OCI-LY7 (cell line): ENCODE results near the gene POGLUT2. TPM values are rescaled to one million over a fixed set of nuclear protein-coding genes. Genes with fewer than 3 reads are reported as not detected.

ENCODE experiments used
- BruUV-seq: library from RNA; stranded (reverse); fragments of 400-500 nt; replicated peaks from 2 replicates; lab custom pipeline; 2021; lab: Mats Ljungman, UMichigan
- CTCF ChIA-PET: fragments of 300-600 bp; sonication (Branson Sonifier 250); formaldehyde crosslinking; loops from one replicate; lab custom pipeline; 2022; ENCODE audit warnings: antibody characterized with exemption; ENCODE audit not compliant: unreplicated experiment; lab: Charles Lee
- POLR2A ChIA-PET: fragments of 300-600 bp; sonication (Branson Sonifier 250); formaldehyde crosslinking; loops from one replicate; lab custom pipeline; 2022; ENCODE audit warnings: antibody characterized with exemption; lab: Charles Lee
- DNase-seq: peaks from one replicate; pipeline ENCODE4 v3.0.0-alpha.2; 2015; ENCODE audit warnings: low spot score
- H2AFZ ChIP-seq: fragments of 200-600 bp; sonication (generic), shearing (Covaris generic); 2 replicates; pipeline ENCODE4 v1.6.1; 2014; ENCODE audit warnings: mild to moderate bottlenecking, antibody characterized with exemption, low read length, moderate library complexity
- H3K27ac ChIP-seq: fragments of 200-600 bp; sonication (generic); 2 replicates; pipeline ENCODE4 v1.5.1; 2014; ENCODE audit warnings: mixed run types, low read depth, mild to moderate bottlenecking, moderate library complexity, low read length, inconsistent platforms; ENCODE audit not compliant: poor library complexity, severe bottlenecking
- H3K36me3 ChIP-seq: fragments of 200-600 bp; sonication (generic); 2 replicates; pipeline ENCODE4 v1.6.1; 2014; ENCODE audit warnings: mild to moderate bottlenecking, antibody characterized with exemption, low read length, moderate library complexity, mixed read lengths; ENCODE audit not compliant: insufficient read depth
- H3K4me1 ChIP-seq: fragments of 200-600 bp; sonication (generic); 2 replicates; pipeline ENCODE4 v1.5.1; 2014; ENCODE audit warnings: mild to moderate bottlenecking, low read length; ENCODE audit not compliant: insufficient read depth, poor library complexity, severe bottlenecking
- H3K4me2 ChIP-seq: fragments of 200-600 bp; sonication (generic); 2 replicates; pipeline ENCODE4 v1.6.1; 2014; ENCODE audit warnings: mild to moderate bottlenecking, low read length
- H3K4me3 ChIP-seq: fragments of 200-600 bp; sonication (generic); 2 replicates; pipeline ENCODE4 v1.5.1; 2014; ENCODE audit warnings: mild to moderate bottlenecking, low read depth, low read length; ENCODE audit not compliant: poor library complexity, severe bottlenecking
- H3K79me2 ChIP-seq: fragments of 200-600 bp; sonication (generic); 2 replicates; pipeline ENCODE4 v1.6.1; 2016; ENCODE audit warnings: low read depth, mild to moderate bottlenecking, low read length, moderate library complexity, mixed read lengths; ENCODE audit not compliant: insufficient read depth
- H3K9me2 ChIP-seq: fragments of 200-600 bp; sonication (generic); 2 replicates; pipeline ENCODE4 v1.6.1; 2016; ENCODE audit warnings: mild to moderate bottlenecking, low read length, mixed read lengths; ENCODE audit not compliant: insufficient read depth
- H3K9me3 ChIP-seq: fragments of 200-600 bp; sonication (generic); 2 replicates; pipeline ENCODE4 v1.6.1; 2014; ENCODE audit warnings: mild to moderate bottlenecking, mixed run types, low read length, mixed read lengths
- H4K20me1 ChIP-seq: fragments of 200-600 bp; sonication (generic); 2 replicates; pipeline ENCODE4 v1.6.1; 2014; ENCODE audit warnings: mild to moderate bottlenecking, antibody characterized with exemption, low read length, moderate library complexity, mixed read lengths; ENCODE audit not compliant: insufficient read depth
- EZH2phosphoT487 ChIP-seq: fragments of 200-600 bp; sonication (generic); IDR thresholded peaks from 2 replicates; pipeline ENCODE4 v1.6.1; 2018; ENCODE audit warnings: low read depth, borderline replicate concordance, mild to moderate bottlenecking, mixed run types, antibody characterized with exemption, low read length, moderate library complexity, mixed read lengths
- intact Hi-C: fragments of 100-400 bp; cut with micrococcal nuclease; formaldehyde crosslinking; loops from one replicate; pipeline ENCODE4 v1.10.0; 2022; ENCODE audit not compliant: unreplicated experiment
- total RNA-seq, 2 experiments: library from RNA; depleted of rRNA in 1 of 2; stranded (reverse); fragments of >200 nt in 1 of 2; shearing (Covaris generic) in 1 of 2; gene quantifications; 2 replicates each; pipeline ENCODE4 v1.2.3, GENCODE V29; 2014 to 2022
- TF ChIP-seq, protein P1 (sequence below): fragments of 200-600 bp; sonication (generic); conservative IDR thresholded peaks from 2 replicates; pipeline ENCODE4 v1.5.1; 2014; ENCODE audit warnings: mild to moderate bottlenecking, antibody characterized with exemption, low read length, moderate library complexity, mixed read lengths

Gene POGLUT2
- total RNA-seq, 2 experiments from 2014 or later = not detected

DNA sequence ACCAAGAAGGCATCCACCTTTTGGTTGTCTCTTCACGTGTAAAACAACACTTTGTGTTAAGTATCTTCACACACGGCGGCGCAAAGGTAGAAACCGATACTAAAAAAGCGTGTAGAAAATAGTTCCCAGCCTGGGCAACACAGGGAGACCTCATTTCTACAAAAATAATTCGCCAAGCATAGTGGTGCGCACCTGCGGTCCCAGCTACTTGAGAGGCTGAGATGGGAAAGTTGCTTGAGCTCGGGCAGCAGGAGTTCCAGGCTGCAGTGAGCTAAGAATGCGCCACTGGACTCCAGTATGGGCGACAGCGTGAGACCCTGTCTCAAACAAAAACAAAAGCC lies 46.5 kb upstream of the POGLUT2 start:
- Histone ChIP-seq H4K20me1 (no peaks in the 10 kb centered on the region; the same call in 1 of the 2 replicates), H3K4me3 (peak overlapping the region; percentile 99), H3K79me2 (peaks cover 31% of the 10 kb centered on the region), H3K4me1 (peaks cover 15% of the 10 kb centered on the region), H3K27ac (peak overlapping the region; percentile 89), H2AFZ (peak overlapping the region; percentile 82), H3K4me2 (peak overlapping the region; percentile 98), H3K9me3 (no peaks in the 10 kb centered on the region), H3K36me3 (peaks cover 2% of the 10 kb centered on the region; the same call in 1 of the 2 replicates), H3K9me2 (no peaks in the 10 kb centered on the region)
- ChIA-PET POLR2A (interaction anchor here (1.1 to 1.5 kb wide), 3 partner anchors 249 to 264 kb away, joined by 3 to 6 read pairs (median 4); partner anchors contain the start of gene TPP2), CTCF (no interaction called here)
- intact Hi-C loops = loop anchor here (5.0 kb wide), 1 partner anchor 73 kb away; the partner anchor contains the start of gene TEX30
- DNase-seq = no peak
- TF ChIP-seq, protein P1, sequence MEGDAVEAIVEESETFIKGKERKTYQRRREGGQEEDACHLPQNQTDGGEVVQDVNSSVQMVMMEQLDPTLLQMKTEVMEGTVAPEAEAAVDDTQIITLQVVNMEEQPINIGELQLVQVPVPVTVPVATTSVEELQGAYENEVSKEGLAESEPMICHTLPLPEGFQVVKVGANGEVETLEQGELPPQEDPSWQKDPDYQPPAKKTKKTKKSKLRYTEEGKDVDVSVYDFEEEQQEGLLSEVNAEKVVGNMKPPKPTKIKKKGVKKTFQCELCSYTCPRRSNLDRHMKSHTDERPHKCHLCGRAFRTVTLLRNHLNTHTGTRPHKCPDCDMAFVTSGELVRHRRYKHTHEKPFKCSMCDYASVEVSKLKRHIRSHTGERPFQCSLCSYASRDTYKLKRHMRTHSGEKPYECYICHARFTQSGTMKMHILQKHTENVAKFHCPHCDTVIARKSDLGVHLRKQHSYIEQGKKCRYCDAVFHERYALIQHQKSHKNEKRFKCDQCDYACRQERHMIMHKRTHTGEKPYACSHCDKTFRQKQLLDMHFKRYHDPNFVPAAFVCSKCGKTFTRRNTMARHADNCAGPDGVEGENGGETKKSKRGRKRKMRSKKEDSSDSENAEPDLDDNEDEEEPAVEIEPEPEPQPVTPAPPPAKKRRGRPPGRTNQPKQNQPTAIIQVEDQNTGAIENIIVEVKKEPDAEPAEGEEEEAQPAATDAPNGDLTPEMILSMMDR = no peak
- no peak for TF ChIP-seq EZH2phosphoT487
- BruUV-seq = TSS peak; percentile 89

DNA sequence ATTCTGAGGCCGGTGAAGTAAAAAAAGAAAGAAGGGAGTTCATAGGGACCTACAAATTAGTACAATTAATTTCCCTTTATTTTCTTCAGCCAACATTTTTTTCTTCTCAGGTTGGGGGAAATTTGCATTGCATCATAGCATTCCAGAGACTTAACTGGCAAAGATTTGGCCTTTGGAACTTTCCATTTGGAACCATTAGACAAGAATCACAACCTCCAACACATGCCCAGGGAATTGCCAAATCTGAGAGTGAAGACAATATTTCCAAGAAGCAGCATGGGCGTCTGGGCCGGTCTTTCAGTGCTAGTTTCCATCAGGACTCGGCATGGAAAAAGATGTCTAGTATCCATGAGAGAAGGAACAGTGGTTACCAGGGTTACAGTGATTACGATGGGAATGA lies 40.7 kb upstream of the POGLUT2 start:
- Histone ChIP-seq H3K36me3 (no peaks in the 10 kb centered on the region), H3K4me3 (no peak overlapping the region), H3K4me2 (no peak overlapping the region), H3K9me3 (no peaks in the 10 kb centered on the region), H2AFZ (no peak overlapping the region), H3K4me1 (peaks cover under 1% of the 10 kb centered on the region), H3K9me2 (no peaks in the 10 kb centered on the region), H3K27ac (no peak overlapping the region), H4K20me1 (no peaks in the 10 kb centered on the region), H3K79me2 (no peaks in the 10 kb centered on the region)
- no peak for DNase-seq
- ChIA-PET CTCF (no interaction called here), POLR2A (no interaction called here)
- TF ChIP-seq EZH2phosphoT487 = no peak
- TF ChIP-seq, protein P1 = no peak
- intact Hi-C loops = no loop called here
- BruUV-seq = no TSS peak

DNA sequence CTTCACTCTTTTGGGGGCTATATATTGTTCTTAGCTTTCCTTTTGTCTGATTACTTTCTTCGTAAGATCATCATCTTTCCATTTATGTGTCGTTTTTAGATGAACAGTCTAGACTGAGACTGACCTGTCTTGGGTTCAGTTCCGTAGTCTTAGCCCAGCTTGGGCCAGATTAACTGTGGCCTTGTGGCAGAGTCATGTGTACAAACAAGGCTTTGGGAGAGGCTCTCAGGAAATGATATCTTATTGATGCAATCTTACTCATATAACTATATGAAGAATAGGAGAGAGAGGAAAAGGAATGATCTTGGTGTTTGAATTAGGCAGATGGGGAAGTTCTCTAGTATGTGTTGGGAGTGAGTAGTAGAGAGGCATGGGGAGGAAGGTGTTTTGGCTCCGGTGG lies 40.2 kb upstream of the POGLUT2 start:
- POLR2A ChIA-PET = no interaction called here
- Histone ChIP-seq H3K9me3 (no peaks in the 10 kb centered on the region), H3K4me2 (no peak overlapping the region), H3K9me2 (no peaks in the 10 kb centered on the region), H3K36me3 (no peaks in the 10 kb centered on the region), H3K4me1 (no peaks in the 10 kb centered on the region), H4K20me1 (no peaks in the 10 kb centered on the region), H2AFZ (no peak overlapping the region), H3K27ac (no peak overlapping the region), H3K4me3 (no peak overlapping the region), H3K79me2 (no peaks in the 10 kb centered on the region)
- TF ChIP-seq EZH2phosphoT487 = no peak
- TF ChIP-seq, protein P1 = no peak
- DNase-seq = no peak
- CTCF ChIA-PET = no interaction called here
- intact Hi-C loops = no loop called here
- no TSS peak for BruUV-seq
